Mammary epithelial cell (primary cell): ENCODE data around the gene MYADML2.

Source experiments
- EZH2 ChIP-seq: IDR thresholded peaks from 2 replicates; pipeline ENCODE4 v1.6.1; 2012; ENCODE audit warnings: low read length, inconsistent platforms, borderline replicate concordance
- TF ChIP-seq, protein P1 (sequence below), 2 donors: IDR thresholded peaks in 1 of 2; conservative IDR thresholded peaks in 1 of 2; 2 replicates each; pipeline ENCODE4 v1.5.1; 2011 to 2012; ENCODE audit warnings: inconsistent platforms in 2 of 2, low read length in 2 of 2, mild to moderate bottlenecking in 2 of 2, control low read depth in 1 of 2, low read depth in 1 of 2; ENCODE audit not compliant: insufficient read depth in 1 of 2; ENCODE audit errors: extremely low read depth in 1 of 2

DNA sequence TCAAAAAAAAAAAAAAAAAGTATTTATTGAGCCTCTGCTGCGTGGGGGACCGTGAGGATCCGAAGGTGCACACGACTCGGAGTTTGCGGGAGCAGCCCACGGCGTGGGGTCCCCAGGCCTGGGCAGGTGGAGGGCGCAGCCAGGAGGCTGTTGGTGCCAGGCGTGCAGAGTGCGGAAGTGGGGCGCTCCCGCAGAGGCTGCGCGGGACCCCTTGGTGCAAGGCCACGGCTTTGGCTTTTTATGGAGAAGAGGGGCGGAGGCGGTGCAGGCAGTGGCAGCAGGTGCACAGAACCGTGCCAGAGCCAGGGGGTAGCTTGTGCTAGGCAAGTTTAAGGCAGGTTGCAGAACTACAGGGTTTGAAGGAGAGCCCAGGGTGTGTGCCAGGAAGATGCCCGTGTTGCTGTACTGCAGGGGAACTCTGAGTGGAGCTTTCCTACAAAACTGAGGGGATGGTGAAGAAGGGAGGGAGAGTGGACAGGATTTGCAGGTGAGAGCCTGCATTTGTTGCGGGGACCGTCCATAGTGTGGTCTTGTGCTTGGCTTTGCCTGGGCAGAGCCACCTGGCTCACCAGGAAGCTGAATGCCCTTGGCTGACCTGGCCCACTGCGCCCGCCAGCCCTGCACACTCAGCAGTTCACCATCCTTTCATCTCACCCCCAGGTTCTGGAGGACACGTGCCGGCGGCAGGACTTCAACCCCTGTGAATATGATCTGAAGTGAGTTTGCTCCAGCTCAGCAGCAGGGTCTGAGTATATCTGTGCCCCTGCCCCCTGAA lies 31.7 kb upstream of the MYADML2 start:
- TF ChIP-seq, protein P1, sequence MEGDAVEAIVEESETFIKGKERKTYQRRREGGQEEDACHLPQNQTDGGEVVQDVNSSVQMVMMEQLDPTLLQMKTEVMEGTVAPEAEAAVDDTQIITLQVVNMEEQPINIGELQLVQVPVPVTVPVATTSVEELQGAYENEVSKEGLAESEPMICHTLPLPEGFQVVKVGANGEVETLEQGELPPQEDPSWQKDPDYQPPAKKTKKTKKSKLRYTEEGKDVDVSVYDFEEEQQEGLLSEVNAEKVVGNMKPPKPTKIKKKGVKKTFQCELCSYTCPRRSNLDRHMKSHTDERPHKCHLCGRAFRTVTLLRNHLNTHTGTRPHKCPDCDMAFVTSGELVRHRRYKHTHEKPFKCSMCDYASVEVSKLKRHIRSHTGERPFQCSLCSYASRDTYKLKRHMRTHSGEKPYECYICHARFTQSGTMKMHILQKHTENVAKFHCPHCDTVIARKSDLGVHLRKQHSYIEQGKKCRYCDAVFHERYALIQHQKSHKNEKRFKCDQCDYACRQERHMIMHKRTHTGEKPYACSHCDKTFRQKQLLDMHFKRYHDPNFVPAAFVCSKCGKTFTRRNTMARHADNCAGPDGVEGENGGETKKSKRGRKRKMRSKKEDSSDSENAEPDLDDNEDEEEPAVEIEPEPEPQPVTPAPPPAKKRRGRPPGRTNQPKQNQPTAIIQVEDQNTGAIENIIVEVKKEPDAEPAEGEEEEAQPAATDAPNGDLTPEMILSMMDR (conservative IDR thresholded peaks at IDR 0.05 in 1 of 2, IDR thresholded peaks at IDR 0.05 in 1 of 2; ENCODE audit: extremely low read depth in 1 of 2, insufficient read depth in 1 of 2, low read depth in 1 of 2, low read length in 2 of 2): no peak
- TF ChIP-seq EZH2: no peak
